ENCODE data around the gene UPF2.

DNA sequence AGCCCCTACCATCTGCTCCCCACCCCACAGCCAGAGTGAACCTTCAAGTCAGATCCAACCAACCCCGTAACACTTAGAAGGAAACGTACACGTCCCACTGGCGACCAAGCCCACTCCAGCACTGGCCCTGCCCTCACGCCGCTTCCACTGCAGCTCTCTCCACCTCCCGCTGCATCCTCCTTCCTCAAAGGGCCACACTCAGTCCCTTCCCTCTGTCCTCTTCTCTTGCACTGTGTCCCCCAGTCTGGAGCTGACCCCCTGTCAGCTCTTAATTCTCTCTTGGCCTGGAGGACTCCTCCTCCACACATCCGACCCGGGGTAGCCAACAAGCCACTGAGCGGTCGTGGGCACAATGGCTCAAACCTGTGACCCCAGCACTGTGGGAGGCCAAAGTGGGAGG lies 133.6 kb downstream of the UPF2 start:
- TF ChIP-seq GATA3 (IDR thresholded peaks at IDR 0.05; ENCODE audit: low read depth, low read length) (no peak), GATA2 (IDR thresholded peaks at IDR 0.05; ENCODE audit: low read depth, low read length) (no peak)

Measured in SH-SY5Y (cell line).